ENCODE results near the gene PPP2R2D.

- TF ChIP-seq, protein P1, sequence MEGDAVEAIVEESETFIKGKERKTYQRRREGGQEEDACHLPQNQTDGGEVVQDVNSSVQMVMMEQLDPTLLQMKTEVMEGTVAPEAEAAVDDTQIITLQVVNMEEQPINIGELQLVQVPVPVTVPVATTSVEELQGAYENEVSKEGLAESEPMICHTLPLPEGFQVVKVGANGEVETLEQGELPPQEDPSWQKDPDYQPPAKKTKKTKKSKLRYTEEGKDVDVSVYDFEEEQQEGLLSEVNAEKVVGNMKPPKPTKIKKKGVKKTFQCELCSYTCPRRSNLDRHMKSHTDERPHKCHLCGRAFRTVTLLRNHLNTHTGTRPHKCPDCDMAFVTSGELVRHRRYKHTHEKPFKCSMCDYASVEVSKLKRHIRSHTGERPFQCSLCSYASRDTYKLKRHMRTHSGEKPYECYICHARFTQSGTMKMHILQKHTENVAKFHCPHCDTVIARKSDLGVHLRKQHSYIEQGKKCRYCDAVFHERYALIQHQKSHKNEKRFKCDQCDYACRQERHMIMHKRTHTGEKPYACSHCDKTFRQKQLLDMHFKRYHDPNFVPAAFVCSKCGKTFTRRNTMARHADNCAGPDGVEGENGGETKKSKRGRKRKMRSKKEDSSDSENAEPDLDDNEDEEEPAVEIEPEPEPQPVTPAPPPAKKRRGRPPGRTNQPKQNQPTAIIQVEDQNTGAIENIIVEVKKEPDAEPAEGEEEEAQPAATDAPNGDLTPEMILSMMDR (IDR thresholded peaks at IDR 0.05) = no peak
- TF ChIP-seq POLR2A (IDR thresholded peaks at IDR 0.05) = no peak
Observed at GRCh38 chr10:131968949-131969348, 68.1 kb downstream of the PPP2R2D start.
